Panc1 (cell line): Measurements from ENCODE around the gene TFAP2D.

Source experiments
- CTCF ChIP-seq: fragments of 450-650 bp; IDR thresholded peaks from 2 replicates; pipeline ENCODE4 v1.5.1; 2017; ENCODE audit warnings: mild to moderate bottlenecking
- POLR2AphosphoS5 ChIP-seq: IDR thresholded peaks from 2 replicates; pipeline ENCODE4 v1.6.1; 2012; ENCODE audit warnings: mild to moderate bottlenecking, low read depth, low read length, moderate library complexity
- REST ChIP-seq, 2 experiments: IDR thresholded peaks; 2 replicates each; pipeline ENCODE4 v1.6.1; 2011 to 2012; ENCODE audit warnings: low read depth in 2 of 2, control low read depth in 1 of 2, low read length in 1 of 2, mild to moderate bottlenecking in 1 of 2, moderate library complexity in 1 of 2; ENCODE audit not compliant: insufficient read depth in 1 of 2
- SIN3A ChIP-seq: IDR thresholded peaks from 2 replicates; pipeline ENCODE4 v1.6.1; 2012; ENCODE audit warnings: low read depth, mild to moderate bottlenecking, low read length, moderate library complexity, borderline replicate concordance; ENCODE audit not compliant: insufficient read depth
- TCF7L2 ChIP-seq: IDR thresholded peaks from 2 replicates; pipeline ENCODE4 v1.6.1; 2011; ENCODE audit warnings: mild to moderate bottlenecking, low read depth, low read length, inconsistent platforms

GRCh38 chr6:50821441-50822077 is 108.2 kb downstream of the TFAP2D start:
- TF ChIP-seq CTCF (no peak), POLR2AphosphoS5 (no peak), SIN3A (no peak), TCF7L2 (no peak), REST (IDR thresholded peaks at IDR 0.05; ENCODE audit: insufficient read depth in 1 of 2, low read depth in 2 of 2, low read length in 1 of 2) (no peak)
